A549 (cell line): Measurements from ENCODE around the gene TMEM269. TPM values are rescaled to one million over a fixed set of nuclear protein-coding genes. Genes with fewer than 3 reads are reported as not detected.

Source experiments
- ATAC-seq, 2 experiments: fragments of 200-7000 bp in 1 of 2; fragments of >200 bp in 1 of 2; cut with Nextera tagmentation in 1 of 2; cut with Tn5 transposase in 1 of 2; 3 replicates each; pipeline versions ENCODE4 v1.8.0 to v1.9.1; 2018 to 2020; ENCODE audit warnings: mild to moderate bottlenecking in 1 of 2, moderate library complexity in 1 of 2
- CTCF ChIA-PET: fragments of 300-600 bp; sonication (Branson Sonifier 250); formaldehyde crosslinking; extraction: SDS; loops from one replicate; lab custom pipeline; 2021; ENCODE audit warnings: antibody characterized with exemption, inconsistent platforms; lab: Yijun Ruan, JAX
- POLR2A ChIA-PET: fragments of 350-600 bp; formaldehyde crosslinking; extraction: SDS; loops from one replicate; lab custom pipeline; 2021; ENCODE audit warnings: antibody characterized with exemption, inconsistent platforms; lab: Yijun Ruan, JAX
- DNase-seq, 2 experiments: peaks; one replicate each; pipeline versions ENCODE4 v3.0.0 to v3.0.0-alpha.2; 2011 to 2016; ENCODE audit warnings: low read depth in 1 of 2, low spot score in 1 of 2
- FAIRE-seq: peaks from 2 replicates; lab custom pipeline; 2011; peaks lifted over from hg19 to GRCh38; lab: Jason Lieb, UNC
- H3K27ac ChIP-seq, 2 experiments: fragments of >200 bp; sonication (Bioruptor Twin); formaldehyde crosslinking; 3 replicates each; pipeline ENCODE4 v1.5.1; 2016 to 2017
- H3K4me1 ChIP-seq: fragments of >200 bp; sonication (Bioruptor Twin); formaldehyde crosslinking; 3 replicates; pipeline ENCODE4 v1.6.1; 2016
- H3K4me2 ChIP-seq: fragments of >200 bp; sonication (Bioruptor Twin); formaldehyde crosslinking; 3 replicates; pipeline ENCODE4 v1.6.1; 2016
- H3K4me3 ChIP-seq: fragments of >200 bp; sonication (Bioruptor Twin); formaldehyde crosslinking; 3 replicates; pipeline ENCODE4 v1.5.1; 2016
- H3K9me3 ChIP-seq: fragments of >200 bp; sonication (Bioruptor Twin); formaldehyde crosslinking; 3 replicates; pipeline ENCODE4 v1.6.1; 2016
- ATOH8 ChIP-seq: fragments of 250-450 bp; sonication (Bioruptor Pico); IDR thresholded peaks from 2 replicates; pipeline ENCODE4 v1.5.0; 2020; ENCODE audit warnings: low read depth, mild to moderate bottlenecking, moderate library complexity
- BHLHE40 ChIP-seq: IDR thresholded peaks from 2 replicates; pipeline ENCODE4 v1.6.1; 2012; ENCODE audit warnings: low read depth, low read length, inconsistent platforms
- CBX8 ChIP-seq: fragments of 200-600 bp; sonication (generic); IDR thresholded peaks from 2 replicates; pipeline ENCODE4 v1.6.1; 2016
- CHD2 ChIP-seq: fragments of 150-350 bp; IDR thresholded peaks from 2 replicates; pipeline ENCODE4 v1.6.1; 2014; ENCODE audit warnings: low read length; ENCODE audit not compliant: partially characterized antibody
- CHD4 ChIP-seq: fragments of 200-600 bp; sonication (generic); IDR thresholded peaks from 2 replicates; pipeline ENCODE4 v1.6.1; 2016; ENCODE audit warnings: antibody characterized with exemption, mild to moderate bottlenecking, borderline replicate concordance
- E2F6 ChIP-seq: IDR thresholded peaks from 2 replicates; pipeline ENCODE4 v1.6.1; 2012; ENCODE audit warnings: low read depth, borderline replicate concordance
- EHMT2 ChIP-seq: fragments of 200-600 bp; sonication (generic); IDR thresholded peaks from 2 replicates; pipeline ENCODE4 v1.6.1; 2016; ENCODE audit warnings: antibody characterized with exemption, low read depth, mild to moderate bottlenecking, moderate library complexity
- EP300 ChIP-seq, 2 experiments: fragments of >200 bp; sonication (Bioruptor Twin); formaldehyde crosslinking; IDR thresholded peaks; 2 replicates in 1 of 2; 3 replicates in 1 of 2; pipeline ENCODE4 v1.6.1; 2016 to 2017
- ESRRA ChIP-seq: fragments of 150-350 bp; IDR thresholded peaks from 2 replicates; pipeline ENCODE4 v1.6.1; 2014; ENCODE audit warnings: mild to moderate bottlenecking, low read length, borderline replicate concordance
- FOSL2 ChIP-seq, 2 experiments: fragments of 450-650 bp in 1 of 2; fragments of >200 bp in 1 of 2; sonication (Bioruptor Twin) in 1 of 2; formaldehyde crosslinking; IDR thresholded peaks; 2 replicates each; pipeline versions ENCODE4 v1.5.0 to v1.6.1; 2016 to 2020; ENCODE audit warnings: mild to moderate bottlenecking in 1 of 2, moderate library complexity in 1 of 2
- HES2 ChIP-seq: fragments of >200 bp; sonication (Bioruptor Twin); formaldehyde crosslinking; IDR thresholded peaks from 2 replicates; pipeline ENCODE4 v1.6.1; 2016
- JUNB ChIP-seq: fragments of >200 bp; sonication (Bioruptor Twin); formaldehyde crosslinking; IDR thresholded peaks from 2 replicates; pipeline ENCODE4 v1.6.1; 2016
- MAFK ChIP-seq: fragments of 450-650 bp; IDR thresholded peaks from 2 replicates; pipeline ENCODE4 v1.6.1; 2014; ENCODE audit not compliant: partially characterized antibody
- MAX ChIP-seq: IDR thresholded peaks from 2 replicates; pipeline ENCODE4 v1.6.1; 2012
- NPAS2 ChIP-seq: fragments of 250-450 bp; sonication (Bioruptor Pico); IDR thresholded peaks from 2 replicates; pipeline ENCODE4 v1.8.0; 2022; ENCODE audit warnings: mild to moderate bottlenecking, moderate library complexity, borderline replicate concordance
- NR3C1 ChIP-seq: fragments of >200 bp; sonication (Bioruptor Twin); formaldehyde crosslinking; IDR thresholded peaks from 3 replicates; pipeline ENCODE4 v1.6.1; 2017
- RARB ChIP-seq: fragments of 250-450 bp; sonication (Bioruptor Pico); IDR thresholded peaks from 2 replicates; pipeline ENCODE4 v1.8.0; 2021; ENCODE audit warnings: mild to moderate bottlenecking, moderate library complexity
- RCOR1 ChIP-seq: fragments of 150-350 bp; IDR thresholded peaks from 2 replicates; pipeline ENCODE4 v1.6.1; 2014; ENCODE audit warnings: antibody characterized with exemption, low read length, low read depth
- REST ChIP-seq: fragments of 200-600 bp; sonication (generic); IDR thresholded peaks from 2 replicates; pipeline ENCODE4 v1.6.1; 2016; ENCODE audit warnings: antibody characterized with exemption, mild to moderate bottlenecking, moderate library complexity
- RNF2 ChIP-seq: fragments of 200-600 bp; sonication (generic); IDR thresholded peaks from 2 replicates; pipeline ENCODE4 v1.6.1; 2016; ENCODE audit warnings: low read depth, mild to moderate bottlenecking, antibody characterized with exemption, moderate library complexity, borderline replicate concordance
- TFCP2L1 ChIP-seq: fragments of 250-450 bp; sonication (Bioruptor Pico); IDR thresholded peaks from 2 replicates; pipeline ENCODE4 v1.5.0; 2021; ENCODE audit warnings: mild to moderate bottlenecking
- USF2 ChIP-seq: fragments of 450-650 bp; IDR thresholded peaks from 2 replicates; pipeline ENCODE4 v1.6.1; 2014; ENCODE audit warnings: antibody characterized with exemption
- ZFP36 ChIP-seq: fragments of 450-650 bp; IDR thresholded peaks from 2 replicates; pipeline ENCODE4 v1.6.1; 2014; ENCODE audit warnings: borderline replicate concordance; ENCODE audit not compliant: partially characterized antibody
- ZSCAN20 ChIP-seq: fragments of 250-450 bp; sonication (Bioruptor Pico); IDR thresholded peaks from 2 replicates; pipeline ENCODE4 v1.8.0; 2022; ENCODE audit warnings: mild to moderate bottlenecking, moderate library complexity
- WGBS: methylation state at CpG from one replicate; pipeline ENCODE4 v1.1.6; 2017; ENCODE audit errors: missing lambda C conversion rate; 5-methylcytosine and 5-hydroxymethylcytosine counted together
- polyA plus RNA-seq, 4 experiments: library from polyadenylated mRNA; depleted of rRNA in 3 of 4; stranded (reverse); fragments of >200 nt; fragmentation: RNase III in 1 of 4; extraction: RNeasy Plus Mini Kit Qiagen cat#74134 plus additional on column Dnase treatment in 1 of 4; gene quantifications; 2 replicates in 3 of 4; 3 replicates in 1 of 4; pipeline ENCODE4 v1.2.3, GENCODE V29; 2011 to 2017

TMEM269 gene
- polyA plus RNA-seq, 2 of the 4 experiments (the other 2 are of a cell fraction), result 0.21 TPM

- TF ChIP-seq FOSL2 (IDR thresholded peaks at IDR 0.05), result no peak
- TF ChIP-seq FOSL2 (CRISPR knock-in tag; IDR thresholded peaks at IDR 0.05), result no peak
- TF ChIP-seq EP300 (IDR thresholded peaks at IDR 0.05), result no peak
- no peak for TF ChIP-seq BHLHE40
- TF ChIP-seq, all 56 proteins: peak for 0
Measured at GRCh38 chr1:42797414-42797813, 12.6 kb downstream of the TMEM269 start (continued).

- Histone ChIP-seq H3K9me3 (no peaks in the 10 kb centered on the region), H3K4me3 (no peak overlapping the region), H3K4me2 (no peak overlapping the region), H3K27ac (no peak overlapping the region), H3K4me1 (no peaks in the 10 kb centered on the region)
- POLR2A ChIA-PET, result no interaction called here
- no peak for DNase-seq
- TF ChIP-seq USF2 (no peak), ATOH8 (CRISPR knock-in tag) (no peak), CBX8 (no peak), CHD2 (no peak), NR3C1 (no peak), RARB (CRISPR knock-in tag) (no peak), ZFP36 (no peak), MAFK (no peak), RCOR1 (no peak), REST (no peak), RNF2 (no peak)
- WGBS, result 78% methylated on average over 5 of the region's 5 CpGs
- CTCF ChIA-PET, result interaction anchor here (1.2 kb wide), 1 partner anchor 21 kb away, joined by 3 read pairs; no protein-coding TSS in a partner anchor
- no peak for FAIRE-seq
- no peak for ATAC-seq
Measured at GRCh38 chr1:42797979-42798378, 13.2 kb downstream of the TMEM269 start.

GRCh38 chr1:42801832-42802473, 17.2 kb downstream of the TMEM269 start:
- H3K4me2 ChIP-seq, result no peak overlapping the region
- no peaks in the 10 kb centered on the region for H3K9me3 ChIP-seq
- no peak for TF ChIP-seq TFCP2L1 (CRISPR knock-in tag)
- TF ChIP-seq, all 56 proteins: peak for 0
- WGBS, result 86% methylated on average over 8 of the region's 8 CpGs
- no peak overlapping the region for H3K27ac ChIP-seq
- ChIA-PET POLR2A (no interaction called here), CTCF (no interaction called here)
- no peak overlapping the region for H3K4me3 ChIP-seq
- no peak for DNase-seq
- H3K4me1 ChIP-seq, result no peaks in the 10 kb centered on the region
- no peak for FAIRE-seq
- ATAC-seq, result no peak

- no peak for TF ChIP-seq RNF2
- no peak for TF ChIP-seq NR3C1
- TF ChIP-seq ZSCAN20 (CRISPR knock-in tag), result no peak
- no peak for TF ChIP-seq HES2
- no peak for TF ChIP-seq CHD4
- no peak for TF ChIP-seq ESRRA
- no peak for TF ChIP-seq MAX
- no peak for TF ChIP-seq E2F6
- no peak for TF ChIP-seq EHMT2
- no peak for TF ChIP-seq JUNB
- no peak for TF ChIP-seq NPAS2 (CRISPR knock-in tag)
- Histone ChIP-seq H3K9me3 (no peaks in the 10 kb centered on the region), H3K4me2 (no peak overlapping the region), H3K4me3 (no peak overlapping the region), H3K4me1 (no peaks in the 10 kb centered on the region), H3K27ac (no peak overlapping the region)
- DNase-seq (no peak), FAIRE-seq (no peak), ATAC-seq (no peak)
- ChIA-PET POLR2A (interaction anchor here (1.2 kb wide), 1 partner anchor 10 kb away, joined by 4 read pairs; no protein-coding TSS in a partner anchor), CTCF (interaction anchor here (1.1 kb wide), 1 partner anchor 268 kb away, joined by 3 read pairs; no protein-coding TSS in a partner anchor)
Measured at GRCh38 chr1:42806171-42806570, 21.4 kb downstream of the TMEM269 start.
